ENCODE results near the gene PTPRT.

DNA sequence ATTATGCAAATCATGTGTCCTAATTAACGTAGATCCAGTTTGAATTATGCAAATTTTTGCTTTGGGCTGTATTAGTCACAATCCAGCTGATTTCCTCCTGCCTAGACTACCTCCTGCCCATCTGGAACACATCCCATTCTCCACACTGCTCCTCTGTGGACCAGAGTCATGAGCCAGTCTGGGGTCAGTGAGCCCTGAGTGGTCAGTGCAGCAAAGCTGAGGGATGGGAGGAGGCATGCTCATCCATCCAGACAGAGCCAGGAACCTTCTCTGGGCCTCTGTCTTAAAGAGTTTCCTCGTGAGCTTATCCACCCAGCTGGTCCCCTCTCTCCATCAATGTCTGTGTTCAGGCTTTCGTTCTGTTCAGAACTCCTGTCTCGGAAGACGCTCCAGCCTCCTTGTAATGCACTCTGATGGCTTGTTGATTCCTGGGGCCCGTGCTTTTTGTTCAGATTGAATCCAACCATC lies 747.8 kb downstream of the PTPRT start:
- TF ChIP-seq TAF1 (IDR thresholded peaks at IDR 0.05; ENCODE audit: borderline replicate concordance, low read depth, low read length) (no peak), POLR2AphosphoS5 (IDR thresholded peaks at IDR 0.05; ENCODE audit: low read depth, low read length) (no peak), POLR2A (IDR thresholded peaks at IDR 0.05; ENCODE audit: low read depth, low read length) (no peak)

Data from GM12892 (cell line).